ENCODE results near the gene IPO4.
A peak's percentile ranks its signal among the peaks of the same experiment; 100 is the strongest.

Gene IPO4

GRCh38 chr14:24150061-24150460, 38.6 kb downstream of the IPO4 start:
- TF ChIP-seq CTCF (IDR thresholded peaks at IDR 0.05; ENCODE audit: low read depth, low read length, missing control alignments), result no peak
- no peak overlapping the region for H3K4me3 ChIP-seq (ENCODE audit: low read depth, low read length)
- no peak for DNase-seq (ENCODE audit: low read depth)

GRCh38 chr14:24149302-24149969, 39.2 kb downstream of the IPO4 start:
- TF ChIP-seq CTCF (IDR thresholded peaks at IDR 0.05; ENCODE audit: low read depth, low read length, missing control alignments), result no peak
- no peak overlapping the region for H3K4me3 ChIP-seq (ENCODE audit: low read depth, low read length)
- DNase-seq (ENCODE audit: low read depth), result no peak

DNA sequence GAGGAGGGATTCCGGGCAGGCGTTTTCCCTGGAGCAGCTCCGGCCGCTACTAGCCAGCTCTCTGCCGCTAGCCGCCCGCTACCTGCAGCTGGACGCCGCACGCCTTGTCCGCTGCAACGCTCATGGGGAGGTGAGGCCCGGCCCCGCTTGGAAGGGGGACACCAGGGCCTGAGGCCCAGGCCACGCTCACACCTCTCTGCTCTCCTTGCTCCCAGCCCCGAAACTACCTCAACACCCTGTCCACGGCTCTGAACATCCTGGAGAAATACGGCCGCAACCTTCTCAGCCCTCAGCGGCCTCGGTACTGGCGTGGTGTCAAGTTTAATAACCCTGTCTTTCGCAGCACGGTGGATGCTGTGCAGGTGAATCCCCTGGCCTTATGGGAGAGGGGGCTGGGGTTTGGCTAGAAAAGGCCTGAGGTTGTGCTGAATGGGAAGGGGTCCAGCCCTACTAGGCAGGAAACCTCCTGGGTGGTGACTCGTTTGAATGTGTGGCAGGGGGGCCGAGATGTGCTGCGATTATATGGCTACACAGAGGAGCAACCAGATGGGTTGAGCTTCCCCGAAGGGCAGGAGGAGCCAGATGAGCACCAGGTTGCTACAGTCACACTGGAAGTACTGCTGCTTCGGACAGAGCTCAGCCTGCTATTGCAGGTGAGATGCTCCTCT, 40.7 kb downstream of the IPO4 start:
- no peak for TF ChIP-seq CTCF (IDR thresholded peaks at IDR 0.05; ENCODE audit: low read depth, low read length, missing control alignments)
- H3K4me3 ChIP-seq (ENCODE audit: low read depth, low read length), result peak overlapping the region; percentile 84
- DNase-seq (ENCODE audit: low read depth), result no peak

DNA sequence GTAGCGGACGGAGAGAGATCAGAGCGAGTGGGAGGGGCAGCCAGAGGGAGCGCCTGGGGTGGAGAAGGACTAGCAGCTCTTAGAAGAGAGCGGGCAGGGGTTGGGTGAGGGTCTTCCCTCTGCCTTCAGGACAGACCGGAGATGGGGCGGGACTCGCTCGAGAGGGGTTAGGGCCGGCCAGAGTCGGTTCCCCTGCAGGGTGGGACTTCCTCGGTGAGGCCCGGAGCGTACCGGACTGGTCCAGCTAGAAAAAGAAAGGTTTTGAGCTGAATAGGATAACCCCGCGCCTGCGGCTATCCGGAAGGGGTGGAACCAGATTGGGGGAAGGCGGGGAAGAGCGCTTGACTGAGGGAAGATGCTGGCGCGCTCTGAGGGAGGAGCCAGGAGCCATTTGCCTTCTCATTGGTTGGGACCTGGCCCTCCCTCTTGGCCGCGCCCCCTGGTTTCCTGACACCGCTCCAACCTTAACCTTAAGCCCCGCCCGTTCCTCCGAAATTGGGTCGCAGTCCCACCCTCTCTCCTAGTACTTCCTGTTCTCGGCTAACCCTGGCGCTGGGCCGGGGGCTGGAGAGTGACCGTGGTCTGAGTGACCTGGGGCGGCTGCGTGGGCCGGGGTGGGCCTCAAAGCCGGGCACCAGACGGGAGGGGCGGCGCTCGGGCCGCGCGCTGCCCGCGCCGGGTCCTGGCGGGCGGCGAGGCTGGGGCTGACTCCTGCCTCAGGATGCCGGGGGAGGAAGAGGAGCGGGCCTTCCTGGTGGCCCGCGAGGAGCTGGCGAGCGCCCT, 41.4 kb downstream of the IPO4 start, which contains the start of gene RNF31:
Gene RNF31 (plus strand): TSS at position 521 of the 783 bp plus-strand sequence. CDS start 201 bp downstream, at position 722.
- peak within 1 kb of the TSS; percentile 84 for H3K4me3 ChIP-seq (ENCODE audit: low read depth, low read length)
- DNase-seq (ENCODE audit: low read depth), result peak; percentile 96
- TF ChIP-seq CTCF (IDR thresholded peaks at IDR 0.05; ENCODE audit: low read depth, low read length, missing control alignments), result no peak

DNA sequence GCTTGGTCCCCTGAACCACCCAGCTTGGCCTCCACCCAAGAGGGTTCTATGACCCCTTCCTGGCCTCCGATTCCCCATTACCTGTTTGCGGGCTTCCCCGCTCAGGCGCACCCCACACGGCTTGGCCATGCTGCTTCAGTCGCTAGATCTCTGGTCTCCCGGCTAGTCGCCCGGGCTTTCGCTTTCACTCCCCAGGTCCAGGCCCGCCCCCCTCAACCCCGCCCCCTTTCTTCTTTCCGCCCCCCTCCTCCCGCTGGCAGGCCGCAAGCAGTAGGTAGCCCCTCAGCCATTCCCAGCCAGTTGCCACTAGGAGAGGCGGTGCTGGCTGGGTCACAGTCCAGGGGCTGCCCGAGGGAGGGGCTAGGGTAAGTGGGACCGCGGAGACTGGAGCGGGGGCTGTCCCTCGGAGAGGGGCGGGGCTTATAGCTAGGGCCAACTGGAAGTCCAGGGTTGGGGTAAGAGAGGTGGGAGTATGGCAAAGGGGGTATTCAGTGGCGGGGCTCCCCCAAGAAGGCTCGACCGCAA, 42.1 kb downstream of the IPO4 start, which contains the start of gene PSME2:
Gene PSME2 (minus strand): TSS at position 158 of the 525 bp plus-strand sequence. CDS start 29 bp downstream, at position 129.
- TF ChIP-seq CTCF (IDR thresholded peaks at IDR 0.05; ENCODE audit: low read depth, low read length, missing control alignments), result no peak
- peak within 1 kb of the TSS; percentile 84 for H3K4me3 ChIP-seq (ENCODE audit: low read depth, low read length)
- DNase-seq (ENCODE audit: low read depth), result peak; percentile 92

DNA sequence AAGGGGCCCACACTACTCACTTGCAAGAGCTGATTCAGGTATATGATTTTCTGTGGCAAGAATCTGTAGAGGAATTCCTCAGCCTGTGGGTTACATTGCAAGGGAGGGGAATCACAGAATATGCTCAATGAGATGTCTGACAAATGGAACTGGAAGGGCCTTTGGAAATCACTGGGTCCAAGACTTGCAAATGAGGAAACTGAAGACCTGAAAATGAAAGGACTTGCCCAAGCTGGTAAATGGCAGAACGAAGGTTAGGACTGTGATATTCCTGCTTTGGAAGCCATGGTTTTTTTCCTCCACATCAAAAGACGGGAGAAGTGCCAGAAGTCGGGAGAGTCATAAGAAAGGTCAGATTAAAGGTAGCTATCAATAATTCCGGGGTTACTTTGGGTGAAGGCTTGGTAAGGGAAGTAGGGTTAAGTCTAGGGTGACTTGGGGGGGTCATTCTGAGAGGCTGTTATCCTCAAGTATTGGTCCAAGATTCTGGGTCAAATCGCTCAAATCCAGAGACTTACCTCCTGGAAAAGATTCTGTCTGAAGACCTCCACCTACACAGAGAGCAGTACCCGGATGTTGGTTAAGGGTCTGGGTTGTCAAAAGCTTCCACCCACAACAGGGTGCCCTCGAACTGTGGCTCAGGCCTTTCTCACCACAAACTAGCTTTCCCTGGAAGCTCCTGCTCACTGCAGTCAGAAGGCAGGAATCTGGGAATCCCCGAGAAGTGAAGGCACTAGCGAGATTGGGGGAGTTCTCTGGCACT, 42.7 kb downstream of the IPO4 start:
- peak overlapping the region; percentile 84 for H3K4me3 ChIP-seq (ENCODE audit: low read depth, low read length)
- DNase-seq (ENCODE audit: low read depth), result no peak

More for the DNA sequence above, 42.7 kb downstream of the IPO4 start:
- TF ChIP-seq CTCF (IDR thresholded peaks at IDR 0.05; ENCODE audit: low read depth, low read length, missing control alignments), result no peak

Measured in GM12864 (cell line).